Measurements from ENCODE around the gene CAPSL. TPM values are rescaled to one million over a fixed set of nuclear protein-coding genes. Genes with fewer than 3 reads are reported as not detected.

The CAPSL gene
- total RNA-seq, 1 donor from 2014 or later = 2.3 TPM

GRCh38 chr5:35904443-35905132 lies 33.8 kb downstream of the CAPSL start:
- Mint-ChIP-seq H3K36me3 (no peaks in the 10 kb centered on the region), H3K9me3 (no peaks in the 10 kb centered on the region), H3K27me3 (no peaks in the 10 kb centered on the region), H3K27ac (no peak overlapping the region), H3K4me1 (ENCODE audit: unreplicated experiment) (no peaks in the 10 kb centered on the region), H3K4me3 (no peak overlapping the region)
- DNase-seq (ENCODE audit: extremely low spot score, unreplicated experiment) = no peak
- TF ChIP-seq, protein P1, sequence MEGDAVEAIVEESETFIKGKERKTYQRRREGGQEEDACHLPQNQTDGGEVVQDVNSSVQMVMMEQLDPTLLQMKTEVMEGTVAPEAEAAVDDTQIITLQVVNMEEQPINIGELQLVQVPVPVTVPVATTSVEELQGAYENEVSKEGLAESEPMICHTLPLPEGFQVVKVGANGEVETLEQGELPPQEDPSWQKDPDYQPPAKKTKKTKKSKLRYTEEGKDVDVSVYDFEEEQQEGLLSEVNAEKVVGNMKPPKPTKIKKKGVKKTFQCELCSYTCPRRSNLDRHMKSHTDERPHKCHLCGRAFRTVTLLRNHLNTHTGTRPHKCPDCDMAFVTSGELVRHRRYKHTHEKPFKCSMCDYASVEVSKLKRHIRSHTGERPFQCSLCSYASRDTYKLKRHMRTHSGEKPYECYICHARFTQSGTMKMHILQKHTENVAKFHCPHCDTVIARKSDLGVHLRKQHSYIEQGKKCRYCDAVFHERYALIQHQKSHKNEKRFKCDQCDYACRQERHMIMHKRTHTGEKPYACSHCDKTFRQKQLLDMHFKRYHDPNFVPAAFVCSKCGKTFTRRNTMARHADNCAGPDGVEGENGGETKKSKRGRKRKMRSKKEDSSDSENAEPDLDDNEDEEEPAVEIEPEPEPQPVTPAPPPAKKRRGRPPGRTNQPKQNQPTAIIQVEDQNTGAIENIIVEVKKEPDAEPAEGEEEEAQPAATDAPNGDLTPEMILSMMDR (conservative IDR thresholded peaks at IDR 0.05) = no peak

- no peak for DNase-seq (ENCODE audit: extremely low spot score, unreplicated experiment)
- H3K27ac Mint-ChIP-seq = no peak overlapping the region
- no peaks in the 10 kb centered on the region for H3K27me3 Mint-ChIP-seq
- no peaks in the 10 kb centered on the region for H3K9me3 Mint-ChIP-seq
- H3K36me3 Mint-ChIP-seq = no peaks in the 10 kb centered on the region
- no peaks in the 10 kb centered on the region for H3K4me1 Mint-ChIP-seq (ENCODE audit: unreplicated experiment)
- TF ChIP-seq, protein P1 (conservative IDR thresholded peaks at IDR 0.05) = no peak
- H3K4me3 Mint-ChIP-seq = no peak overlapping the region
Observed at GRCh38 chr5:35903631-35904203, 34.7 kb downstream of the CAPSL start.

- Mint-ChIP-seq H3K36me3 (no peaks in the 10 kb centered on the region), H3K4me3 (no peak overlapping the region), H3K4me1 (ENCODE audit: unreplicated experiment) (no peaks in the 10 kb centered on the region), H3K9me3 (no peaks in the 10 kb centered on the region), H3K27ac (no peak overlapping the region), H3K27me3 (no peaks in the 10 kb centered on the region)
- TF ChIP-seq, protein P1 (conservative IDR thresholded peaks at IDR 0.05) = no peak
- no peak for DNase-seq (ENCODE audit: extremely low spot score, unreplicated experiment)
Observed at GRCh38 chr5:35902046-35902672, 36.3 kb downstream of the CAPSL start.

GRCh38 chr5:35900972-35901695 lies 37.3 kb downstream of the CAPSL start:
- H3K36me3 Mint-ChIP-seq = no peaks in the 10 kb centered on the region
- no peaks in the 10 kb centered on the region for H3K9me3 Mint-ChIP-seq
- TF ChIP-seq, protein P1 (conservative IDR thresholded peaks at IDR 0.05) = no peak
- H3K27me3 Mint-ChIP-seq = no peaks in the 10 kb centered on the region
- no peak for DNase-seq (ENCODE audit: extremely low spot score, unreplicated experiment)
- no peak overlapping the region for H3K27ac Mint-ChIP-seq
- no peak overlapping the region for H3K4me3 Mint-ChIP-seq
- no peaks in the 10 kb centered on the region for H3K4me1 Mint-ChIP-seq (ENCODE audit: unreplicated experiment)

GRCh38 chr5:35899800-35900199 lies 38.6 kb downstream of the CAPSL start:
- no peak for DNase-seq (ENCODE audit: extremely low spot score, unreplicated experiment)
- TF ChIP-seq, protein P1 (conservative IDR thresholded peaks at IDR 0.05) = no peak
- H3K9me3 Mint-ChIP-seq = no peaks in the 10 kb centered on the region
- no peaks in the 10 kb centered on the region for H3K36me3 Mint-ChIP-seq
- H3K27me3 Mint-ChIP-seq = no peaks in the 10 kb centered on the region
- no peak overlapping the region for H3K4me3 Mint-ChIP-seq
- H3K4me1 Mint-ChIP-seq (ENCODE audit: unreplicated experiment) = no peaks in the 10 kb centered on the region
- no peak overlapping the region for H3K27ac Mint-ChIP-seq
